Measurements from ENCODE around the gene TMEM273. TPM values are rescaled to one million over a fixed set of nuclear protein-coding genes. Genes with fewer than 3 reads are reported as not detected.

TMEM273 gene
- total RNA-seq, result 10 to 100 TPM; 13.2 to 86.0 TPM

GRCh38 chr10:49187950-49188761, at the start of gene TMEM273:
TMEM273 (minus strand) TSS chr10:49188391; CDS start chr10:49188336, 55 bp downstream.
- Mint-ChIP-seq H3K27me3 (no peaks in the 10 kb centered on the region), H3K4me1 (ENCODE audit: low read depth in 2 of 2) (peaks cover 60 to 83% of the 10 kb centered on the region in 2 donors), H3K36me3 (peaks cover 8% of the 10 kb centered on the region)

GRCh38 chr10:49237985-49238384, 49.8 kb upstream of the TMEM273 start:
- no peaks in the 10 kb centered on the region for H3K36me3 Mint-ChIP-seq
- no peak overlapping the region for H3K4me3 Mint-ChIP-seq
- H3K27me3 Mint-ChIP-seq, result no peaks in the 10 kb centered on the region
- no peak overlapping the region for H3K27ac Mint-ChIP-seq
- ATAC-seq (no peak), DNase-seq (ENCODE audit: low spot score) (no peak)
- no peaks in the 10 kb centered on the region for H3K9me3 Mint-ChIP-seq
- H3K4me1 Mint-ChIP-seq (ENCODE audit: low read depth in 2 of 2), result peaks cover 0 to 3% of the 10 kb centered on the region in 2 donors

More at GRCh38 chr10:49187950-49188761, at the start of gene TMEM273:
- no peak for DNase-seq (ENCODE audit: low spot score)
- Mint-ChIP-seq H3K4me3 (peak within 1 kb of the TSS; percentile 91), H3K9me3 (no peaks in the 10 kb centered on the region), H3K27ac (peak within 1 kb of the TSS; percentile 87 to 99)
- ATAC-seq, result peak; percentile 73 to 83

GRCh38 chr10:49235392-49235791, 47.2 kb upstream of the TMEM273 start:
- Mint-ChIP-seq H3K27me3 (peaks cover 0 to 3% of the 10 kb centered on the region in 2 donors), H3K27ac (no peak overlapping the region), H3K4me1 (ENCODE audit: low read depth in 2 of 2) (no peaks in the 10 kb centered on the region), H3K4me3 (no peak overlapping the region), H3K9me3 (peaks cover 4% of the 10 kb centered on the region), H3K36me3 (peaks cover 9% of the 10 kb centered on the region)
- no peak for DNase-seq (ENCODE audit: low spot score)
- ATAC-seq, result no peak

GRCh38 chr10:49231086-49231820, 43.1 kb upstream of the TMEM273 start:
- Mint-ChIP-seq H3K9me3 (peaks cover 4% of the 10 kb centered on the region), H3K27me3 (peaks cover 0 to 3% of the 10 kb centered on the region in 2 donors), H3K4me3 (no peak overlapping the region), H3K4me1 (ENCODE audit: low read depth in 2 of 2) (no peaks in the 10 kb centered on the region), H3K27ac (no peak overlapping the region), H3K36me3 (peaks cover 9% of the 10 kb centered on the region)
- no peak for ATAC-seq
- DNase-seq (ENCODE audit: low spot score), result no peak

- DNase-seq (ENCODE audit: low spot score) (no peak), ATAC-seq (no peak)
- H3K4me3 Mint-ChIP-seq, result no peak overlapping the region
- peaks cover 4% of the 10 kb centered on the region for H3K9me3 Mint-ChIP-seq
- no peaks in the 10 kb centered on the region for H3K4me1 Mint-ChIP-seq (ENCODE audit: low read depth in 2 of 2)
- H3K27ac Mint-ChIP-seq, result no peak overlapping the region
- H3K36me3 Mint-ChIP-seq, result peaks cover 9% of the 10 kb centered on the region
- peaks cover 0 to 3% of the 10 kb centered on the region in 2 donors for H3K27me3 Mint-ChIP-seq
Observed at GRCh38 chr10:49230004-49230403, 41.8 kb upstream of the TMEM273 start.

- H3K4me1 Mint-ChIP-seq (ENCODE audit: low read depth in 2 of 2), result no peaks in the 10 kb centered on the region
- H3K4me3 Mint-ChIP-seq, result no peak overlapping the region
- peaks cover 4% of the 10 kb centered on the region for H3K9me3 Mint-ChIP-seq
- peaks cover 9% of the 10 kb centered on the region for H3K36me3 Mint-ChIP-seq
- H3K27ac Mint-ChIP-seq, result no peak overlapping the region
- ATAC-seq, result no peak
- H3K27me3 Mint-ChIP-seq, result peaks cover 0 to 3% of the 10 kb centered on the region in 2 donors
- no peak for DNase-seq (ENCODE audit: low spot score)
Observed at GRCh38 chr10:49228677-49229076, 40.5 kb upstream of the TMEM273 start.

- no peaks in the 10 kb centered on the region for H3K4me1 Mint-ChIP-seq (ENCODE audit: low read depth in 2 of 2)
- no peak overlapping the region for H3K4me3 Mint-ChIP-seq
- H3K27me3 Mint-ChIP-seq, result peaks cover 0 to 3% of the 10 kb centered on the region in 2 donors
- ATAC-seq (no peak), DNase-seq (ENCODE audit: low spot score) (no peak)
- peaks cover 7% of the 10 kb centered on the region for H3K36me3 Mint-ChIP-seq
- no peak overlapping the region for H3K27ac Mint-ChIP-seq
- peaks cover 4% of the 10 kb centered on the region for H3K9me3 Mint-ChIP-seq
Observed at GRCh38 chr10:49227406-49227805, 39.2 kb upstream of the TMEM273 start.

GRCh38 chr10:49226594-49226993, 38.4 kb upstream of the TMEM273 start:
- H3K4me3 Mint-ChIP-seq, result no peak overlapping the region
- ATAC-seq, result no peak
- no peaks in the 10 kb centered on the region for H3K9me3 Mint-ChIP-seq
- H3K4me1 Mint-ChIP-seq (ENCODE audit: low read depth in 2 of 2), result no peaks in the 10 kb centered on the region
- DNase-seq (ENCODE audit: low spot score), result no peak
- no peaks in the 10 kb centered on the region for H3K36me3 Mint-ChIP-seq
- no peak overlapping the region for H3K27ac Mint-ChIP-seq
- H3K27me3 Mint-ChIP-seq, result no peaks in the 10 kb centered on the region

GRCh38 chr10:49225218-49225876, 37.2 kb upstream of the TMEM273 start:
- Mint-ChIP-seq H3K27ac (no peak overlapping the region), H3K4me3 (no peak overlapping the region), H3K4me1 (ENCODE audit: low read depth in 2 of 2) (no peaks in the 10 kb centered on the region), H3K9me3 (no peaks in the 10 kb centered on the region), H3K27me3 (no peaks in the 10 kb centered on the region), H3K36me3 (no peaks in the 10 kb centered on the region)
- ATAC-seq (no peak), DNase-seq (ENCODE audit: low spot score) (no peak)

GRCh38 chr10:49223205-49223604, 35.0 kb upstream of the TMEM273 start:
- H3K9me3 Mint-ChIP-seq, result no peaks in the 10 kb centered on the region
- ATAC-seq, result no peak
- H3K36me3 Mint-ChIP-seq, result no peaks in the 10 kb centered on the region
- peaks cover 0 to 7% of the 10 kb centered on the region in 2 donors for H3K4me1 Mint-ChIP-seq (ENCODE audit: low read depth in 2 of 2)
- DNase-seq (ENCODE audit: low spot score), result no peak
- no peak overlapping the region for H3K27ac Mint-ChIP-seq
- H3K4me3 Mint-ChIP-seq, result no peak overlapping the region
- no peaks in the 10 kb centered on the region for H3K27me3 Mint-ChIP-seq

GRCh38 chr10:49222170-49222569, 34.0 kb upstream of the TMEM273 start:
- Mint-ChIP-seq H3K4me1 (ENCODE audit: low read depth in 2 of 2) (peaks cover 6 to 13% of the 10 kb centered on the region in 2 donors), H3K36me3 (no peaks in the 10 kb centered on the region), H3K27ac (no peak overlapping the region), H3K9me3 (no peaks in the 10 kb centered on the region), H3K4me3 (no peak overlapping the region), H3K27me3 (no peaks in the 10 kb centered on the region)
- ATAC-seq (no peak), DNase-seq (ENCODE audit: low spot score) (no peak)

GRCh38 chr10:49220679-49221078, 32.5 kb upstream of the TMEM273 start:
- peaks cover 8 to 13% of the 10 kb centered on the region in 2 donors for H3K4me1 Mint-ChIP-seq (ENCODE audit: low read depth in 2 of 2)
- ATAC-seq, result no peak
- no peaks in the 10 kb centered on the region for H3K9me3 Mint-ChIP-seq
- H3K4me3 Mint-ChIP-seq, result no peak overlapping the region
- no peak overlapping the region for H3K27ac Mint-ChIP-seq
- H3K36me3 Mint-ChIP-seq, result no peaks in the 10 kb centered on the region
- H3K27me3 Mint-ChIP-seq, result no peaks in the 10 kb centered on the region
- no peak for DNase-seq (ENCODE audit: low spot score)

- no peak for DNase-seq (ENCODE audit: low spot score)
- Mint-ChIP-seq H3K36me3 (no peaks in the 10 kb centered on the region), H3K4me3 (no peak overlapping the region), H3K27me3 (no peaks in the 10 kb centered on the region), H3K4me1 (ENCODE audit: low read depth in 2 of 2) (peaks cover 8 to 13% of the 10 kb centered on the region in 2 donors), H3K9me3 (no peaks in the 10 kb centered on the region), H3K27ac (no peak overlapping the region)
- no peak for ATAC-seq
Observed at GRCh38 chr10:49220031-49220430, 31.8 kb upstream of the TMEM273 start.

GRCh38 chr10:49219248-49219647, 31.1 kb upstream of the TMEM273 start:
- no peaks in the 10 kb centered on the region for H3K9me3 Mint-ChIP-seq
- no peak for DNase-seq (ENCODE audit: low spot score)

More at GRCh38 chr10:49219248-49219647, 31.1 kb upstream of the TMEM273 start:
- H3K4me1 Mint-ChIP-seq (ENCODE audit: low read depth in 2 of 2), result peaks cover 8 to 13% of the 10 kb centered on the region in 2 donors
- no peaks in the 10 kb centered on the region for H3K27me3 Mint-ChIP-seq
- no peak for ATAC-seq
- no peaks in the 10 kb centered on the region for H3K36me3 Mint-ChIP-seq
- H3K27ac Mint-ChIP-seq, result no peak overlapping the region
- H3K4me3 Mint-ChIP-seq, result no peak overlapping the region

All from natural killer cell treated with Interleukin-12 subunit alpha and Interleukin-12 subunit beta and Interleukin-15 and Interleukin-18, amount 100 ng/mL, for 72 hours (primary cell).